Liver (tissue), 5 donors: ENCODE data around the gene FOXF2. TPM values are rescaled to one million over a fixed set of nuclear protein-coding genes. Genes with fewer than 3 reads are reported as not detected.

ENCODE experiments used
- polyA plus RNA-seq, 2 donors: library from polyadenylated mRNA; stranded (reverse) in 1 of 2; unstranded in 1 of 2; fragments of 200-250 nt in 1 of 2; fragments of >200 nt in 1 of 2; fragmentation: Nextera tagmentation in 1 of 2; extraction: Ambion mirVana in 1 of 2; gene quantifications; one replicate each; pipeline versions ENCODE4 v1.2.1 to v1.2.3, GENCODE V29; 2013 to 2015
- small RNA-seq: library from RNA; depleted of rRNA; stranded (forward); fragments of <200 nt; gene quantifications from one replicate; pipeline ENCODE3, GENCODE V24; 2014
- total RNA-seq, 2 donors: library from RNA; depleted of rRNA; stranded (reverse); fragments of >200 nt; gene quantifications; one replicate each; pipeline ENCODE4 v1.2.3, GENCODE V29; 2014
- donor health status: healthy.
- donor health status: healthy.
- donor health status: healthy.

FOXF2 gene
- total and polyA plus RNA-seq, 4 donors: 0.05 TPM; not detected in 3

Small RNAs within 50 kb of the gene (small RNA-seq; reads per million reads assigned to genes)
- gene MIR6720: not detected

Other genes starting within 250 kb of the FOXF2 start
- 1 to 10 TPM in 1 of 2 donors, not detected in 1; 1.1 TPM for gene FOXQ1, start 77.5 kb upstream of the FOXF2 start, total RNA-seq
- gene FOXQ1, start 77.5 kb upstream of the FOXF2 start, polyA plus RNA-seq: under 1 TPM in 1 of 2 donors, not detected in 1; 0.28 TPM
- under 1 TPM; 0.09 to 0.33 TPM for gene FOXC1, start 220.3 kb downstream of the FOXF2 start, total RNA-seq
- under 1 TPM; 0.08 to 0.20 TPM for gene FOXC1, start 220.3 kb downstream of the FOXF2 start, polyA plus RNA-seq